Activated naive CD8-positive, alpha-beta T cell treated with anti-CD3 and anti-CD28 coated beads for 36 hours (primary cell): Measurements from ENCODE around the gene DUSP9. TPM values are rescaled to one million over a fixed set of nuclear protein-coding genes. Genes with fewer than 3 reads are reported as not detected.
"Not testable (repeated sequence)": the region's sequence is repeated elsewhere in the genome, so short reads cannot be mapped to it uniquely, and the experiment has no call there.

Experiments
- DNase-seq: peaks from one replicate; pipeline ENCODE4 v3.0.0; 2021
- H3K27ac Mint-ChIP-seq: one replicate; pipeline ENCODE4 v1.8.0; 2022; ENCODE audit warnings: mild to moderate bottlenecking, moderate library complexity, mixed read lengths
- H3K27me3 Mint-ChIP-seq: one replicate; pipeline ENCODE4 v1.8.0; 2022; ENCODE audit warnings: mild to moderate bottlenecking, mixed read lengths
- H3K36me3 Mint-ChIP-seq: one replicate; pipeline ENCODE4 v1.8.0; 2021; ENCODE audit warnings: mild to moderate bottlenecking, mixed read lengths
- H3K4me1 Mint-ChIP-seq: one replicate; pipeline ENCODE4 v1.8.0; 2021; ENCODE audit warnings: mixed read lengths
- H3K4me3 Mint-ChIP-seq: one replicate; pipeline ENCODE4 v1.8.0; 2022; ENCODE audit warnings: mild to moderate bottlenecking, moderate library complexity, mixed read lengths
- H3K9me3 Mint-ChIP-seq: one replicate; pipeline ENCODE4 v1.8.0; 2022; ENCODE audit warnings: mixed read lengths
- total RNA-seq, 2 experiments: library from RNA; stranded (reverse); gene quantifications; one replicate each; pipeline ENCODE4 v1.2.3, GENCODE V29; 2021

Gene DUSP9
- total RNA-seq, 2 experiments from 2014 or later = 0.08 to 0.23 TPM

- H3K27ac Mint-ChIP-seq = no peak overlapping the region
- no peaks in the 10 kb centered on the region for H3K4me1 Mint-ChIP-seq
- H3K4me3 Mint-ChIP-seq = no peak overlapping the region
- H3K27me3 Mint-ChIP-seq = peaks cover 36% of the 10 kb centered on the region
- H3K36me3 Mint-ChIP-seq = no peaks in the 10 kb centered on the region
- DNase-seq = no peak
- no peaks in the 10 kb centered on the region for H3K9me3 Mint-ChIP-seq
These were observed 21.6 kb downstream of the DUSP9 start for GRCh38 chrX:153668423-153669173.

DNA sequence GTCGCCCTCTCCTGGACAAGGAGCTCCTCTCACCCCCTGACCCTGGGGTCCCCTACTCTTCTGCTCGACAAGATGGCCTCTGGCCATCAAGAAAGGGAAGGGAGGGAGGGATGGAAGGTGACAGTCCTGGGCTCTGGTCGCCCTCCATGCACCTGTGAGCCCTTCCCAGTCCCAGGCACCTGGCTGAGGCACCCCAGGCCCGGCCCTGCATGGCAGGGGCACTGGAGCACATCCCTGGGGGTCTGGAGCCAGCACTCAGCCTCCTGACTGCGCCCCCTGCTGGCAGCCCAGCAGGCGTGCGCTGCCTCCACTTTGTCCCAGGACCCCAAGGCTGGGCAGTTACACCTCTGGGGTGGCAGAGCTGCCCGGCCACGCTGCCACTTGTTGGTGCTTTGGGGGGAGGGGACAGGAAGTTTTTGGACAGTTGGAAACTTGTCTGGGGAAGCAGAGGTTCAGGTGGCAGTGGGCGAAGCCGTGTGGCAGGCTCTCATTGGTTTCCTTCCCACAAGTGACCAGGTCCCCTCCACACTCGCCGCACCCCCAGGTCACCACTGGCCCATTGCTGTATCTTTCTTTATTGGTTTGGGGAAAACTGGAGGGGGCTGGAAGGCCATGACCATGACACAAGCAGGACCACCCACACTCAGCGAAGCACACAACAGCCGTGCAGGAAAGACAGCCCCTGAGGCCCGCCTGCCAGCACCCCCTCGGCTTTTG, 22.3 kb downstream of the DUSP9 start:
- H3K9me3 Mint-ChIP-seq = no peaks in the 10 kb centered on the region
- H3K4me3 Mint-ChIP-seq = no peak overlapping the region
- peaks cover 39% of the 10 kb centered on the region for H3K27me3 Mint-ChIP-seq
- DNase-seq = peak; percentile 48
- no peaks in the 10 kb centered on the region for H3K4me1 Mint-ChIP-seq
- H3K36me3 Mint-ChIP-seq = no peaks in the 10 kb centered on the region
- no peak overlapping the region for H3K27ac Mint-ChIP-seq

DNA sequence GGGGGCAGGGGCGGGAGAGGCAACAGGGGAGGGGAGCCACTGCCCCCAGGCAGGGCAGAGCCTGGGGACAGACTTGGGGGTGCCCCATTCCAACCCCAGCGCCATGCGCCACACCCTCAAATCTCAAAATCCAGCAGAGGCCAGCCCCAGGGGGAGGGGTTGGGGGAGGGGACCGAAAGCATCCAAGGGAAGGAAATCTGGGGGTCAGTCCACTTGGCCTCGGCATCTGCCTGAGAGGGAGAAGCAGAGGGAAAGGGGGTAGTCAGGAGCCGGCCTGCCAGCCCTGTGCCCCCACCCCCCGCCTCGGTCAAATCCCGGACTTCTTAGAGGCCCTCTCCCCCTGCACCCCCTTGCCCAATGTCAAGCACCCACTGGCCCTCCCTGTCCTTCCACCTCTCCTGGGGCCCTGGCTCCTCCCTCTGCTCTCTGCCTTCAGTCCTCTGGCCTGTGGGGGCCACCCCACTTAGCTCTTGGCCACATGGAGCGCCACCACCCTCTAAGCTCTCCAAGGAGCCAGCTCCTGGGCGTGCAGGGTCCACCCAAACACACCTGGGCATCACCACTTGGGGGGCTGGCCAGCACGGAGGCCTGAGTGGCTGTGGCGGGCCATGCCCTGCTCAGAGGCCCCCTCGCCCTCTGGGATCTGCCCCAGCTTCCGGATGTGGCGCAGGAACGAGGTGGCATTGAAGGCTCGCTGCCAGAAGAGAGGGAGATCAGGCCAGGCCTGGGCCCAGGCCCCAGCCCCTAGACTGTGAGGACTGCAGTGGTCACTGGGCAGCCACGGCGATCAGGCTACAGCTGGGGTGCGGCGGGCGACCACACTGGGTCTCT, 23.1 kb downstream of the DUSP9 start:
- Mint-ChIP-seq H3K27ac (no peak overlapping the region), H3K4me3 (no peak overlapping the region)

DNA sequence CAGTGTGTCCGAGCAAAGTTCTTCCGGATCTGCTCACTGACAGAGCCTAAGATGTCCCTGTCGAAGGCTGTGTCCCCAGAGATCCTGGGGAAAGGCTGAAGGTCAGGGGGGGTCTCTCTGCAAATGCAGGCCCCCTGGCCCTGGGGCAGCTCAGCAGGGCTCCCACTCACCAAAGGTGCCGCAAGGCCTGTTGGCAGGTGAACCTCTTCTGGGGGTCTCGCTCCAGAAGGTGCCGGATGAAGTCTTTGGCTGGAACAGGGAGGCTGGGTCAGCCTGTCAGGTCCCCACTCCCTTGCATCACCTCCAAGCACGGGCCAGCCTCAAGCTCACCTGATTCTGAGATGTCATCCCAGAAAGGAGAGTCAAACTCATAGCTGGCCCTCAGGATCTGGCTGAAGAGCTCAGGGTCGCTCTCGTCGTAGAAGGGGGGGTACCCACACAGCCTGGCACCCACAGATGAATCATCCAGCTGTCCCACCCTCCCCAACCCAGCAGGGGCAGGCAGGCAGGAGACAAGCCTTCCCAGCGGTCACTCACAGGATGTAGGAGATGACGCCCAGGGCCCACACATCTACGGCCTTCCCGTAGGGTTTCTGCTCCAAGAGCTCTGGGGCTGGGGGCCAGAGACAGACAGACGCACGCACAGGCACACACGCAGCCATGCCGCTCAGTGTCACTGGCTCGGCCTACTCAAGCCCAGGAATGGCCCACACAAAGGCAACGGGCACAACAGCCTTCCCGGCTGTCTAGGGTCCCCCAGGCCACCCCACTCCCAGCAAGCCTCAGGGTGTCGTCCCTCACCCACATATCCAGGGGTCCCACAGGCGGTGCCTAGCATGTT, 24.0 kb downstream of the DUSP9 start:
- DNase-seq = no peak
- no peak overlapping the region for H3K4me3 Mint-ChIP-seq
- H3K27me3 Mint-ChIP-seq = peaks cover 43% of the 10 kb centered on the region
- no peaks in the 10 kb centered on the region for H3K9me3 Mint-ChIP-seq
- no peak overlapping the region for H3K27ac Mint-ChIP-seq
- H3K36me3 Mint-ChIP-seq = no peaks in the 10 kb centered on the region
- H3K4me1 Mint-ChIP-seq = no peaks in the 10 kb centered on the region

More for the DNA sequence above, 23.1 kb downstream of the DUSP9 start:
- no peak for DNase-seq
- Mint-ChIP-seq H3K4me1 (no peaks in the 10 kb centered on the region), H3K27me3 (peaks cover 44% of the 10 kb centered on the region), H3K36me3 (no peaks in the 10 kb centered on the region), H3K9me3 (no peaks in the 10 kb centered on the region)

DNA sequence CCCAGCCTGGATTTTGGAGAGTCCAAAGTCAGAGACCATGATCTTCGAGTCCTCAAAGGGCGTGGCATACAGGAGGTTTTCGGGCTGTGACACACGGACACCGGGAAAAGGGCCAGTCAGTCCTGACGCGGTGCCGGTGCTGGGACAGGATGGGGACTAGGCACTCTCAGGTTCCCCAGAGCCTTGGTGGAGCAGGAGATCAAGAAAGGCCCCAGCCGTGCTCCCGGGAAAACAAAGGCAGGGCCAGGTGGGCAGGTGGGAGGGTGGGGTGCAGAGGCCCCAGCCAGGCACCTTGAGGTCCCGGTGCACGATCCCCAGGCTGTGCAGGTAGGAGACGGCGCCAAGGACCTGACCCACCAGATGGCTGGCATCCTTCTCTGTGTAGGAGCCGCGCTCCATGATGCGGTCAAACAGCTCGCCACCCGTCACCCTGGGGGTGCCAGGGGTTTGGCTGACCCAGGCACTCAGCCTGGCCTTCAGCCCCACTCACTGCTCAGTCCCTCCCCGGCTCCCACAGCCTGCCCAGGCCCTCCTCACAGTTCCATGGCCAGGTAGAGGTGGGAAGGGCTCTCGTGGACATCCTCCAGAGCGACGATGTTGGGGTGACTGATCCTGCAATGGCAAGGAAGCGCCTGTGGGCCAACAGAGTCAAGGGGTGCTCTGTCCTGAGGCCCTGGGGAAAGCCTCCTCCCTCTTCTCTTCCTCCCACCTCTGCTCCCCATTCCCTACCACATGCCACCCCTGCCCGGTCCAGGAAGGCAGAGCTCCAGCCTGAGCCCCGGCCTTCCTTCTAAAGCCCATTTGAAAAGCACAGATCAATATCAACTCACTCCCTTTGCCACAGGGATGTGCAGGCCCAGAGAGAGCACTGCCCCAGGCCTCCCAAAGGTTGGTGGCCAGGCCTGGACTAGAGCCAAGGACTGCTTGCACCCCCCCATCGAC, 24.9 kb downstream of the DUSP9 start:
- Mint-ChIP-seq H3K4me3 (no peak overlapping the region), H3K9me3 (no peaks in the 10 kb centered on the region), H3K4me1 (no peaks in the 10 kb centered on the region), H3K36me3 (no peaks in the 10 kb centered on the region), H3K27me3 (peaks cover 39% of the 10 kb centered on the region), H3K27ac (no peak overlapping the region)
- no peak for DNase-seq

- Mint-ChIP-seq H3K9me3 (no peaks in the 10 kb centered on the region), H3K4me3 (peak overlapping the region; percentile 37), H3K4me1 (no peaks in the 10 kb centered on the region), H3K27ac (no peak overlapping the region), H3K36me3 (no peaks in the 10 kb centered on the region), H3K27me3 (peaks cover 31% of the 10 kb centered on the region)
- no peak for DNase-seq
These were observed 25.8 kb downstream of the DUSP9 start for GRCh38 chrX:153672531-153673427.

- Mint-ChIP-seq H3K4me3 (peak within 1 kb of the TSS; percentile 37), H3K27me3 (peaks cover 27% of the 10 kb centered on the region), H3K27ac (no peak within 1 kb of the TSS), H3K9me3 (no peaks in the 10 kb centered on the region), H3K4me1 (no peaks in the 10 kb centered on the region), H3K36me3 (no peaks in the 10 kb centered on the region)
- no peak for DNase-seq
These were observed 26.6 kb downstream of the DUSP9 start, which contains the start of gene PNCK for GRCh38 chrX:153673428-153674218. Gene PNCK, minus strand, starts transcription at chrX:153673813. Its CDS starts 737 bp downstream, at chrX:153673076.

DNA sequence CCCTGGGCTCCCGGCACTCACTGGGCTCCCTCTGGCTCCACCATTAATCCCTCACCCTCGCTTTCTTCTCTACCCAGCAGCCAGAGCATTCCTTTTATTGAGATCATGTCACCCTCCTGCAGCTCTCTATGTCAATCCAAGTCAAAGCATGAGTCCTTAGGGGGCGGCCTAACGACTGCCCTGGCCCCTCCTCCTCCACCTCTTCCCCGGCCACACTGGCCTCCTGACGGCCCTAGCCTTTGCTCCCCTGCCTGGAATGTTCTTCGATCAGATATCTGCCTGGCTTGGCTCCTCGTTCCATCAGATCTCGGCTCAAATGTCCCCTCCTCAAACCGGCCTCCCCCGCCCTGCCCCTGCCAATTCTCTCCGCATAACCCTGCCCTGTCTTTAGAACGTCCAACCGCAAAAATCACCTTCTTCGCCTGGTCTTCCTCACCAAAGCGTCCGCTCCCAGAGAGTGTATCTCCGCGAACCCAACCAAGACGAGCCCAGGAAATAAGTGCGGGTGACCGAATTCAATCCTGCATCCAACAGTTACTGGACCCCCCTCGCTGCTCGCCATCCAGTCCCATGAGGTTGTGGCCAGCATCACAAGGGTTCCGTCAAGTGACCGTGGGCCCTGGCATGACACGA, 27.3 kb downstream of the DUSP9 start:
- H3K4me1 Mint-ChIP-seq = no peaks in the 10 kb centered on the region
- no peak for DNase-seq
- H3K27ac Mint-ChIP-seq = no peak overlapping the region
- H3K9me3 Mint-ChIP-seq = no peaks in the 10 kb centered on the region
- H3K4me3 Mint-ChIP-seq = no peak overlapping the region
- H3K36me3 Mint-ChIP-seq = no peaks in the 10 kb centered on the region
- H3K27me3 Mint-ChIP-seq = peaks cover 27% of the 10 kb centered on the region

GRCh38 chrX:153681175-153681574, 34.2 kb downstream of the DUSP9 start:
- Mint-ChIP-seq H3K9me3 (peaks cover 2% of the 10 kb centered on the region), H3K27me3 (peaks cover 3% of the 10 kb centered on the region), H3K4me3 (no peak overlapping the region), H3K27ac (no peak overlapping the region), H3K36me3 (no peaks in the 10 kb centered on the region), H3K4me1 (no peaks in the 10 kb centered on the region)
- DNase-seq = no peak

DNA sequence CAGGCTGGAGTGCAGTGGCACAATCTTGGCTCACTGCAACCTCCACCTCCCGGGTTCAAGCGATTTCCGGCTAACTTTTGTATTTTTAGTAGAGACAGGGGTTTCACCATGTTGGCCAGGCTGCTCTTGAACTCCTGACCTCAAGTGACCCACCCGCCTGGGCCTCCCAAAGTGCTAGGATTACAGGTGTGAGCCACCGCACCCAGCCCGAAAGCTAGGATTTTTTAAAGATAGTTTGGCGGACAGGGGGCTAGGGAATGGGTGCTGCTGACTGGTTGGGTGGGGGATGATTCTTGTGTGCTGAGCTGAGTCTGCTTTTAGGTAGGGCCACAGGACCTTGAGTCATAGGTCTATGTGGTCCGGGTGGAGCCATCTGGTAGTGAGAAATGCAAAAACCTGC, 36.5 kb downstream of the DUSP9 start:
- peaks cover 12% of the 10 kb centered on the region for H3K27me3 Mint-ChIP-seq
- not testable (repeated sequence) for H3K4me3 Mint-ChIP-seq, H3K27ac Mint-ChIP-seq, H3K9me3 Mint-ChIP-seq, DNase-seq, H3K4me1 Mint-ChIP-seq, H3K36me3 Mint-ChIP-seq

- no peak for DNase-seq
- no peaks in the 10 kb centered on the region for H3K36me3 Mint-ChIP-seq
These were observed 37.6 kb downstream of the DUSP9 start for GRCh38 chrX:153684467-153685155.

More at GRCh38 chrX:153684467-153685155, 37.6 kb downstream of the DUSP9 start:
- peaks cover 12% of the 10 kb centered on the region for H3K27me3 Mint-ChIP-seq
- H3K4me1 Mint-ChIP-seq = no peaks in the 10 kb centered on the region
- H3K9me3 Mint-ChIP-seq = peaks cover 2% of the 10 kb centered on the region
- H3K4me3 Mint-ChIP-seq = no peak overlapping the region
- no peak overlapping the region for H3K27ac Mint-ChIP-seq
